Upper lobe of left lung (tissue), 4 donors: ENCODE measurements around the gene OSBPL8.
"Not testable (repeated sequence)": the region's sequence is repeated elsewhere in the genome, so short reads cannot be mapped to it uniquely, and the experiment has no call there.

Experiments used
- CTCF ChIP-seq, 6 experiments: fragments of 450-650 bp in 4 of 6; fragments of 200-600 bp in 2 of 6; sonication (generic) in 2 of 6; IDR thresholded peaks; one replicate each; pipeline ENCODE4 v1.5.1; 2016 to 2019; ENCODE audit warnings: antibody characterized with exemption in 6 of 6
- EP300 ChIP-seq, 4 donors: sonication (generic); formaldehyde crosslinking; IDR thresholded peaks; one replicate each; pipeline ENCODE4 v1.5.1; 2017; ENCODE audit warnings: antibody characterized with exemption in 4 of 4, control low read depth in 2 of 4
- POLR2A ChIP-seq, 4 donors: fragments of 450-650 bp; IDR thresholded peaks; one replicate each; pipeline ENCODE4 v1.5.1; 2016 to 2017; ENCODE audit warnings: antibody characterized with exemption in 4 of 4, mild to moderate bottlenecking in 2 of 4

- not testable (repeated sequence) for TF ChIP-seq CTCF, POLR2A, EP300 (IDR thresholded peaks at IDR 0.05)
Measured at GRCh38 chr12:76511116-76511716, 48.4 kb downstream of the OSBPL8 start.
